OCI-LY1 (cell line): Measurements from ENCODE around the gene HOXB13.

Source experiments
- H2AFZ ChIP-seq: fragments of 200-600 bp; sonication (generic), shearing (Covaris generic); 2 replicates; pipeline ENCODE4 v1.6.0; 2014; ENCODE audit warnings: antibody characterized with exemption, mild to moderate bottlenecking, low read length
- H3F3A ChIP-seq: fragments of 200-600 bp; sonication (generic), shearing (Covaris generic); 2 replicates; pipeline ENCODE4 v1.6.0; 2014; ENCODE audit warnings: mild to moderate bottlenecking, antibody characterized with exemption, low read length, moderate library complexity; ENCODE audit not compliant: insufficient read depth
- H3K27ac ChIP-seq: fragments of 200-600 bp; sonication (generic); 2 replicates; pipeline ENCODE4 v1.5.1; 2014; ENCODE audit warnings: low read length, mixed run types, mild to moderate bottlenecking, low read depth; ENCODE audit not compliant: poor library complexity, severe bottlenecking
- H3K27me3 ChIP-seq: fragments of 200-600 bp; sonication (generic); 2 replicates; pipeline ENCODE4 v1.6.0; 2014; ENCODE audit warnings: antibody characterized with exemption, mild to moderate bottlenecking, low read length, moderate library complexity; ENCODE audit not compliant: insufficient read depth
- H3K36me3 ChIP-seq: fragments of 200-600 bp; sonication (generic); 2 replicates; pipeline ENCODE4 v1.6.1; 2014; ENCODE audit warnings: mild to moderate bottlenecking, antibody characterized with exemption, low read length, moderate library complexity, mixed read lengths; ENCODE audit not compliant: insufficient read depth
- H3K4me1 ChIP-seq: fragments of 200-600 bp; sonication (generic); 2 replicates; pipeline ENCODE4 v1.5.1; 2014; ENCODE audit warnings: mild to moderate bottlenecking, low read length, moderate library complexity; ENCODE audit not compliant: insufficient read depth, severe bottlenecking
- H3K4me2 ChIP-seq: fragments of 200-600 bp; sonication (generic), shearing (Covaris generic); 2 replicates; pipeline ENCODE4 v1.6.1; 2014; ENCODE audit warnings: low read length
- H3K4me3 ChIP-seq: fragments of 200-600 bp; sonication (generic); 2 replicates; pipeline ENCODE4 v1.5.1; 2014; ENCODE audit warnings: low read length, low read depth, mild to moderate bottlenecking, mixed read lengths; ENCODE audit not compliant: poor library complexity, severe bottlenecking
- H3K79me2 ChIP-seq: fragments of 200-600 bp; shearing (Covaris generic); 2 replicates; pipeline ENCODE4 v1.6.1; 2016; ENCODE audit warnings: mixed run types, low read length, mixed read lengths; ENCODE audit not compliant: insufficient read depth
- H3K9ac ChIP-seq: fragments of 200-600 bp; sonication (generic), shearing (Covaris generic); 2 replicates; pipeline ENCODE4 v1.6.1; 2014; ENCODE audit warnings: mild to moderate bottlenecking, low read length, mixed read lengths
- H3K9me2 ChIP-seq: fragments of 200-600 bp; sonication (generic), shearing (Covaris generic); 2 replicates; pipeline ENCODE4 v1.6.1; 2014; ENCODE audit warnings: low read depth, mild to moderate bottlenecking, low read length, mixed read lengths
- H3K9me3 ChIP-seq: fragments of 200-600 bp; shearing (Covaris generic); 2 replicates; pipeline ENCODE4 v1.6.1; 2014; ENCODE audit warnings: low read length, mixed read lengths
- H4K20me1 ChIP-seq: fragments of 200-600 bp; sonication (generic), shearing (Covaris generic); 2 replicates; pipeline ENCODE4 v1.6.0; 2016; ENCODE audit warnings: mild to moderate bottlenecking, low read length; ENCODE audit not compliant: insufficient read depth
- EZH2 ChIP-seq: fragments of 200-600 bp; sonication (generic), shearing (Covaris generic); IDR thresholded peaks from 2 replicates; pipeline ENCODE4 v1.8.0; 2017; ENCODE audit warnings: borderline replicate concordance, mixed run types, mild to moderate bottlenecking, antibody characterized with exemption, low read length, moderate library complexity, mixed read lengths
- TF ChIP-seq, protein P1 (sequence below): fragments of 200-600 bp; sonication (generic), shearing (Covaris generic); IDR thresholded peaks from 2 replicates; pipeline ENCODE4 v1.5.1; 2017; ENCODE audit warnings: mild to moderate bottlenecking, antibody characterized with exemption, low read length, moderate library complexity, mixed read lengths

HOXB13 gene

GRCh38 chr17:48723423-48724250 is 4.9 kb downstream of the HOXB13 start:
- Histone ChIP-seq H3K9ac (no peak overlapping the region), H3K9me3 (no peaks in the 10 kb centered on the region), H4K20me1 (no peaks in the 10 kb centered on the region), H3K4me2 (no peak overlapping the region), H3K27me3 (no peaks in the 10 kb centered on the region), H3K79me2 (no peaks in the 10 kb centered on the region), H3K27ac (no peak overlapping the region), H3F3A (no peaks in the 10 kb centered on the region), H3K36me3 (no peaks in the 10 kb centered on the region), H3K9me2 (no peaks in the 10 kb centered on the region), H2AFZ (no peak overlapping the region), H3K4me1 (no peaks in the 10 kb centered on the region), H3K4me3 (no peak overlapping the region)
- TF ChIP-seq, protein P1, sequence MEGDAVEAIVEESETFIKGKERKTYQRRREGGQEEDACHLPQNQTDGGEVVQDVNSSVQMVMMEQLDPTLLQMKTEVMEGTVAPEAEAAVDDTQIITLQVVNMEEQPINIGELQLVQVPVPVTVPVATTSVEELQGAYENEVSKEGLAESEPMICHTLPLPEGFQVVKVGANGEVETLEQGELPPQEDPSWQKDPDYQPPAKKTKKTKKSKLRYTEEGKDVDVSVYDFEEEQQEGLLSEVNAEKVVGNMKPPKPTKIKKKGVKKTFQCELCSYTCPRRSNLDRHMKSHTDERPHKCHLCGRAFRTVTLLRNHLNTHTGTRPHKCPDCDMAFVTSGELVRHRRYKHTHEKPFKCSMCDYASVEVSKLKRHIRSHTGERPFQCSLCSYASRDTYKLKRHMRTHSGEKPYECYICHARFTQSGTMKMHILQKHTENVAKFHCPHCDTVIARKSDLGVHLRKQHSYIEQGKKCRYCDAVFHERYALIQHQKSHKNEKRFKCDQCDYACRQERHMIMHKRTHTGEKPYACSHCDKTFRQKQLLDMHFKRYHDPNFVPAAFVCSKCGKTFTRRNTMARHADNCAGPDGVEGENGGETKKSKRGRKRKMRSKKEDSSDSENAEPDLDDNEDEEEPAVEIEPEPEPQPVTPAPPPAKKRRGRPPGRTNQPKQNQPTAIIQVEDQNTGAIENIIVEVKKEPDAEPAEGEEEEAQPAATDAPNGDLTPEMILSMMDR: no peak
- no peak for TF ChIP-seq EZH2

- Histone ChIP-seq H4K20me1 (no peaks in the 10 kb centered on the region), H3K9me3 (no peaks in the 10 kb centered on the region), H3K9me2 (no peaks in the 10 kb centered on the region), H3K27ac (no peak within 1 kb of the TSS), H3F3A (no peaks in the 10 kb centered on the region), H3K79me2 (no peaks in the 10 kb centered on the region), H3K27me3 (no peaks in the 10 kb centered on the region), H3K4me3 (no peak within 1 kb of the TSS), H3K4me2 (no peak within 1 kb of the TSS), H3K4me1 (no peaks in the 10 kb centered on the region), H3K36me3 (no peaks in the 10 kb centered on the region), H3K9ac (no peak within 1 kb of the TSS), H2AFZ (no peak within 1 kb of the TSS)
- TF ChIP-seq EZH2: no peak
- TF ChIP-seq, protein P1: no peak
These were observed 5.6 kb downstream of the HOXB13 start, which contains the start of gene PRAC2 for GRCh38 chr17:48722915-48723422. Gene PRAC2 (plus strand): TSS chr17:48723185. CDS start chr17:48724411, 1,226 bp downstream.

GRCh38 chr17:48722201-48722907 is 6.2 kb downstream of the HOXB13 start, which contains the start of gene PRAC1:
Gene PRAC1 (minus strand): TSS chr17:48722518. CDS start chr17:48722392, 126 bp downstream.
- H3K79me2 ChIP-seq: no peaks in the 10 kb centered on the region
- no peaks in the 10 kb centered on the region for H4K20me1 ChIP-seq
- no peak within 1 kb of the TSS for H3K4me3 ChIP-seq
- no peak within 1 kb of the TSS for H3K4me2 ChIP-seq
- H2AFZ ChIP-seq: no peak within 1 kb of the TSS
- no peak within 1 kb of the TSS for H3K9ac ChIP-seq
- no peaks in the 10 kb centered on the region for H3F3A ChIP-seq
- no peaks in the 10 kb centered on the region for H3K9me3 ChIP-seq
- no peaks in the 10 kb centered on the region for H3K4me1 ChIP-seq
- H3K27ac ChIP-seq: no peak within 1 kb of the TSS
- no peaks in the 10 kb centered on the region for H3K36me3 ChIP-seq
- H3K27me3 ChIP-seq: no peaks in the 10 kb centered on the region
- TF ChIP-seq, protein P1: no peak
- TF ChIP-seq EZH2: no peak
- H3K9me2 ChIP-seq: no peaks in the 10 kb centered on the region
